ENCODE measurements around the gene TCFL5.

TCFL5 gene

DNA sequence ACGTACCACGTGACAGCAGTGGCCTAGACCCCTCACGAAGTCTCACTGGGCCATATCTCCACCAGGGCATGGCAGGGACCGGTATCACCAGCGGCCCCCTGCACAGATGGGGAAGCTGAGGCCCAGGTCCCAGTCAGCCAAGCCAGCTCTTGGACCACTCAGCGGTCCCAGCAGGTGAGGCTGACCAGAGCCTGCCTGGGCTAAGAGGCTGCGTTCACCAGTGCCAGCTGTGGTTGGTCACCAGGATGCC lies 67.9 kb downstream of the TCFL5 start:
- no peak for FAIRE-seq

DNA sequence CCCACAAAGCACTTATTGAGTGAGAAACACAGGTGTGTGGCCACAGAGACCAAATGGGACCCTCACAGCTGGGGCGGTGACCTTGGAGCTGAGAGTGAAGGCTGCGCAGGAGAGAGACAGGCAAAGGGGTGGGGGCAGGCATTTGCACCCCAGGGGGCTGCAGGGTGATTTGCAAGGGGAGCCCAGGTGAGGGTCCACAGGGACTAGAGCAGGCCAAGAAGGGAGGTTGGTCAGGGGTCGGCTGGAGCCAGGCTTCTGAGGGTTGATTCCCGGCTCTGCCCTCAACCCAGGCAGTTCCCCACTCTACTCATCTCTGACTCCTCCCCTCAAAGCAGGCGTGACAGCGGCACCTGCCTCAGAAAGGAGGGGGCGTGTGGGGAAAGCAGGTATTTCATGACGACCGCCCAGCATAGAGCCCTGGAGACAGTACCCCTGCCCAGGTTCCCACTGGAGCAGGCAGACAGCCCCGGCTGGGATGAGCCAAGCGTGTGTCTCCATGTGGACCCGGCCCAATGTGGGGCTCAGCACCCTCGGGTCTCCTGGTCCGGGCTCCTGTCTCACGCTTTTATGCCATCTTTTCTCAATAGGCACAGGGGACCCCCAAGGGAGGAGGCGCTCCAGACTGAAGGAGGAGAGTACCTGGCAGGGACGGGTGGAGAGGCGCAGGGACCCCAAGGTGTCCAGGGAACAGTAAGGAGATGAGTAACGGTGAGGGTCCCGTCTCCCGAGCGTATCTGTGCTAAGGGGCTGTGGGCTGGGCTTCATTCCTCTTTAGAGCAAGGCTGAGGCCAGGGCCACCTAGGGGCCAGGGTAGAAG lies 68.5 kb downstream of the TCFL5 start:
- FAIRE-seq = no peak

- FAIRE-seq = no peak
These were observed 69.3 kb downstream of the TCFL5 start for GRCh38 chr20:62792182-62792939.

DNA sequence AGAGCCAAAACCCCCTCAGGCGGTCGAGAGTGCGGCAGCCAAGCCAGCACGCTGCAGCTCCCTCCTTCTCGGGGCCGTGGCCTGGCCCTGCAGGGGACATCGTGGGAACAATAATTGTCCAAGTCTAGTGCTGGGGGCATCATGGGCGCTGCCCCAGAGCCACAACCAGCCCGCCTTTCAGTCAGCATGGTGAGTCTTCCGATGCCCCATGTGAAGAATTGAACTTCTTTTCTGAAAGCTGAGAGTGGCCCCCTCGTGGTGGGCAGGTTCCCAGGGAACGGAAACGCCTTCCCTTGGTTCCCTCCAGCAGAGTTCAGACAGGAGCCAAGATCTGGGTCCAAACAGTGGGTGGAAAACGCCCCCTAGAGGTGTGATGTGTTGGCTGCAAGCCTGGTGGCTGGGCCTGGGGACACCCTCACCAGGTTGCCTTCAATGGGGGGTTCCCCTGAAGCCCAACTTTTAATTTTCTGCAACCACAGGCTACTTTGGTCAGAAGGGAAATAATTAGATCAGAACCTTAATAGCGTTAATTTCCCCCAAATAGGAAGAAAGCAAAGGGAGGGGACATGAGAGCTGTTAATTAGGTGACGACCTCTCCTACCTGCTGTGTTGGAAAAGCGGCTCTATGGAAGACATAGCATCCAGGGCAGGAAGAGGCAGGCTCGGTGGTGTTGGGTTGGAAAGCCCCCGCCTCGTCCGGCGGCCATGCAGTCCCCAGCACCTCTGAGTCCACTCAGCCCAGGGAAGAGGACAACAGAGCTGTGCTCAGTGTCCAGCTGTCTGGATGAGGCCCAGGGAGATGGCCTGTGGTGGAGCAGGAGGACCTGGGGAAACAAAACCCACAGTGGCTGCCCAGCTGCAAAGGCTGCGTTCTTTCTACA lies 70.1 kb downstream of the TCFL5 start:
- peak; percentile 7 for FAIRE-seq

All from TTC549 (cell line).